Activated B cell treated with CpG ODN at 0.5 μM for 24 hours (primary cell): ENCODE results near the gene KBTBD7. TPM values are rescaled to one million over a fixed set of nuclear protein-coding genes. Genes with fewer than 3 reads are reported as not detected.
"Not testable (repeated sequence)": the region's sequence is repeated elsewhere in the genome, so short reads cannot be mapped to it uniquely, and the experiment has no call there.

Source experiments
- ATAC-seq: fragments of 200-7000 bp; cut with Tn5 transposase; one replicate; pipeline ENCODE4 v1.10.0; 2021; ENCODE audit warnings: low read depth, mild to moderate bottlenecking, moderate library complexity
- CTCF ChIA-PET: fragments of 350-600 bp; sonication (Branson Sonifier 250); formaldehyde crosslinking; loops from one replicate; lab custom pipeline; 2021; ENCODE audit warnings: antibody characterized with exemption; lab: Charles Lee
- POLR2A ChIA-PET: fragments of 350-600 bp; sonication (Branson Sonifier 250); formaldehyde crosslinking; loops from one replicate; lab custom pipeline; 2021; ENCODE audit warnings: antibody characterized with exemption; lab: Charles Lee
- DNase-seq: peaks from one replicate; pipeline ENCODE4 v3.0.0; 2022
- H3K27ac Mint-ChIP-seq: one replicate; pipeline ENCODE4 v1.8.0; 2020; ENCODE audit warnings: mixed read lengths
- H3K27me3 Mint-ChIP-seq: one replicate; pipeline ENCODE4 v1.8.0; 2021; ENCODE audit warnings: mixed read lengths
- H3K36me3 Mint-ChIP-seq: one replicate; pipeline ENCODE4 v1.8.0; 2021; ENCODE audit warnings: low read depth, mixed read lengths
- H3K4me1 Mint-ChIP-seq: one replicate; pipeline ENCODE4 v1.8.0; 2021; ENCODE audit warnings: mixed read lengths
- H3K4me3 Mint-ChIP-seq: one replicate; pipeline ENCODE4 v1.8.0; 2020; ENCODE audit warnings: mild to moderate bottlenecking, mixed read lengths
- H3K9me3 Mint-ChIP-seq: one replicate; pipeline ENCODE4 v1.8.0; 2020; ENCODE audit warnings: mixed read lengths
- CTCF ChIP-seq: fragments of 200-600 bp; IDR thresholded peaks from one replicate; pipeline ENCODE4 v1.8.0; 2022; ENCODE audit warnings: antibody characterized with exemption, mild to moderate bottlenecking
- intact Hi-C: fragments of 100-400 bp; cut with micrococcal nuclease; formaldehyde crosslinking; loops from one replicate; pipeline ENCODE4 v1.15.1; 2024
- total RNA-seq: library from RNA; stranded (reverse); gene quantifications from 2 replicates; pipeline ENCODE4 v1.2.3, GENCODE V29; 2022

Gene KBTBD7
- total RNA-seq, 1 donor from 2014 or later: 6.4 TPM

- CTCF ChIA-PET: no interaction called here
- peaks cover 17% of the 10 kb centered on the region for H3K9me3 Mint-ChIP-seq
- H3K4me3 Mint-ChIP-seq: no peak overlapping the region
- H3K36me3 Mint-ChIP-seq: peaks cover 12% of the 10 kb centered on the region
- POLR2A ChIA-PET: no interaction called here
- DNase-seq: no peak
- intact Hi-C loops: loop anchor here (2.0 kb wide), 1 partner anchor 13 kb away; no protein-coding TSS in a partner anchor
- no peak for TF ChIP-seq CTCF
- no peaks in the 10 kb centered on the region for H3K4me1 Mint-ChIP-seq
- no peak overlapping the region for H3K27ac Mint-ChIP-seq
- H3K27me3 Mint-ChIP-seq: no peaks in the 10 kb centered on the region
- ATAC-seq: no peak
Observed at GRCh38 chr13:41177616-41178015, 16.8 kb downstream of the KBTBD7 start.

- peaks cover 16% of the 10 kb centered on the region for H3K36me3 Mint-ChIP-seq
- H3K4me3 Mint-ChIP-seq, DNase-seq, ATAC-seq, H3K27me3 Mint-ChIP-seq, POLR2A ChIA-PET, H3K4me1 Mint-ChIP-seq, CTCF ChIA-PET, H3K27ac Mint-ChIP-seq, intact Hi-C loops: not testable (repeated sequence)
- H3K9me3 Mint-ChIP-seq: peaks cover 17% of the 10 kb centered on the region
Observed at GRCh38 chr13:41175576-41175975, 18.8 kb downstream of the KBTBD7 start.

GRCh38 chr13:41162151-41162550, 32.2 kb downstream of the KBTBD7 start:
- no peaks in the 10 kb centered on the region for H3K4me1 Mint-ChIP-seq
- DNase-seq: no peak
- POLR2A ChIA-PET: no interaction called here
- CTCF ChIA-PET: no interaction called here
- no peak for TF ChIP-seq CTCF
- H3K36me3 Mint-ChIP-seq: peaks cover 2% of the 10 kb centered on the region
- no peak for ATAC-seq
- H3K4me3 Mint-ChIP-seq: no peak overlapping the region
- intact Hi-C loops: no loop called here
- no peaks in the 10 kb centered on the region for H3K27me3 Mint-ChIP-seq
- peaks cover 4% of the 10 kb centered on the region for H3K9me3 Mint-ChIP-seq
- no peak overlapping the region for H3K27ac Mint-ChIP-seq

- TF ChIP-seq CTCF: no peak
- no peak overlapping the region for H3K4me3 Mint-ChIP-seq
- ATAC-seq: no peak
- ChIA-PET POLR2A (no interaction called here), CTCF (no interaction called here)
- H3K4me1 Mint-ChIP-seq: no peaks in the 10 kb centered on the region
- no peak overlapping the region for H3K27ac Mint-ChIP-seq
- no peaks in the 10 kb centered on the region for H3K27me3 Mint-ChIP-seq
- peaks cover 2% of the 10 kb centered on the region for H3K9me3 Mint-ChIP-seq
- DNase-seq: no peak
- H3K36me3 Mint-ChIP-seq: no peaks in the 10 kb centered on the region
- intact Hi-C loops: no loop called here
Observed at GRCh38 chr13:41159174-41159573, 35.2 kb downstream of the KBTBD7 start.

- ChIA-PET CTCF (no interaction called here), POLR2A (no interaction called here)
- DNase-seq (no peak), ATAC-seq (no peak)
- TF ChIP-seq CTCF: no peak
- H3K27ac Mint-ChIP-seq: no peak overlapping the region
- peaks cover 5% of the 10 kb centered on the region for H3K9me3 Mint-ChIP-seq
- intact Hi-C loops: no loop called here
- H3K36me3 Mint-ChIP-seq: peaks cover 8% of the 10 kb centered on the region
- H3K4me1 Mint-ChIP-seq: no peaks in the 10 kb centered on the region
- no peaks in the 10 kb centered on the region for H3K27me3 Mint-ChIP-seq
- H3K4me3 Mint-ChIP-seq: no peak overlapping the region
Observed at GRCh38 chr13:41157048-41157717, 37.2 kb downstream of the KBTBD7 start.

- peaks cover 13% of the 10 kb centered on the region for H3K36me3 Mint-ChIP-seq
- no peak overlapping the region for H3K27ac Mint-ChIP-seq
- H3K9me3 Mint-ChIP-seq: peaks cover 11% of the 10 kb centered on the region
- intact Hi-C loops: no loop called here
- ChIA-PET POLR2A (no interaction called here), CTCF (no interaction called here)
- ATAC-seq: no peak
- H3K4me3 Mint-ChIP-seq: no peak overlapping the region
- no peak for TF ChIP-seq CTCF
- no peaks in the 10 kb centered on the region for H3K27me3 Mint-ChIP-seq
- H3K4me1 Mint-ChIP-seq: no peaks in the 10 kb centered on the region
- no peak for DNase-seq
Observed at GRCh38 chr13:41156620-41157019, 37.7 kb downstream of the KBTBD7 start.
